Measurements from ENCODE around the gene IL31.

GRCh38 chr12:122159882-122160281, 14.1 kb downstream of the IL31 start:
- TF ChIP-seq POLR2A (IDR thresholded peaks at IDR 0.05): no peak
- TF ChIP-seq CTCF (IDR thresholded peaks at IDR 0.05): no peak
